Trophoblast cell (in vitro differentiated cells and primary cell): Measurements from ENCODE around the gene NAA80.

ENCODE experiments used
- DNase-seq, 2 donors: peaks; one replicate each; pipeline ENCODE4 v3.0.0-alpha.2; 2016
- H2AFZ ChIP-seq: 2 replicates; pipeline ENCODE4 v1.6.1; 2013; ENCODE audit warnings: low read length, moderate library complexity, mild to moderate bottlenecking; ENCODE audit not compliant: insufficient read depth, poor library complexity
- H2AK5ac ChIP-seq: 2 replicates; pipeline ENCODE4 v1.6.1; 2013; ENCODE audit warnings: mild to moderate bottlenecking, low read length
- H2BK120ac ChIP-seq: 2 replicates; pipeline ENCODE4 v1.6.1; 2013; ENCODE audit warnings: low read length, mild to moderate bottlenecking, moderate library complexity; ENCODE audit not compliant: insufficient read depth, poor library complexity
- H2BK12ac ChIP-seq: 2 replicates; pipeline ENCODE4 v1.6.1; 2013; ENCODE audit warnings: mild to moderate bottlenecking, low read length, moderate library complexity
- H2BK5ac ChIP-seq: 2 replicates; pipeline ENCODE4 v1.6.1; 2013; ENCODE audit warnings: low read length, low read depth, moderate library complexity, mild to moderate bottlenecking; ENCODE audit not compliant: poor library complexity
- H3K14ac ChIP-seq: 2 replicates; pipeline ENCODE4 v1.6.1; 2013; ENCODE audit warnings: mild to moderate bottlenecking, low read length
- H3K18ac ChIP-seq: 2 replicates; pipeline ENCODE4 v1.6.1; 2013; ENCODE audit warnings: mild to moderate bottlenecking, low read length
- H3K23ac ChIP-seq: 2 replicates; pipeline ENCODE4 v1.6.1; 2013; ENCODE audit warnings: low read length
- H3K27ac ChIP-seq: 2 replicates; pipeline ENCODE4 v1.5.1; 2013; ENCODE audit warnings: low read depth, mild to moderate bottlenecking, inconsistent platforms, low read length, moderate library complexity
- H3K27me3 ChIP-seq: 2 replicates; pipeline ENCODE4 v1.6.1; 2013; ENCODE audit warnings: inconsistent platforms, mild to moderate bottlenecking, low read length, moderate library complexity; ENCODE audit not compliant: insufficient read depth
- H3K36me3 ChIP-seq, 2 experiments: 1 replicate in 1 of 2; 2 replicates in 1 of 2; pipeline ENCODE4 v1.6.1; 2013; ENCODE audit warnings: low read length in 2 of 2, mild to moderate bottlenecking in 2 of 2, moderate library complexity in 1 of 2; ENCODE audit not compliant: insufficient read depth in 2 of 2, control insufficient read depth in 1 of 2
- H3K4ac ChIP-seq: 2 replicates; pipeline ENCODE4 v1.6.1; 2013; ENCODE audit warnings: low read depth, mild to moderate bottlenecking, low read length, moderate library complexity
- H3K4me1 ChIP-seq, 2 experiments: 1 replicate in 1 of 2; 2 replicates in 1 of 2; pipeline ENCODE4 v1.6.1; 2013; ENCODE audit warnings: low read length in 2 of 2, mild to moderate bottlenecking in 2 of 2, moderate library complexity in 1 of 2; ENCODE audit not compliant: insufficient read depth in 2 of 2, control insufficient read depth in 1 of 2
- H3K4me2 ChIP-seq: 2 replicates; pipeline ENCODE4 v1.6.1; 2013; ENCODE audit warnings: inconsistent platforms, mild to moderate bottlenecking, low read length, moderate library complexity
- H3K4me3 ChIP-seq: 2 replicates; pipeline ENCODE4 v1.5.1; 2013; ENCODE audit warnings: mild to moderate bottlenecking, low read depth, low read length, inconsistent platforms
- H3K79me1 ChIP-seq: one replicate; pipeline ENCODE4 v1.6.1; 2013; ENCODE audit warnings: low read length
- H3K79me2 ChIP-seq: 2 replicates; pipeline ENCODE4 v1.6.1; 2013; ENCODE audit warnings: low read length, mild to moderate bottlenecking; ENCODE audit not compliant: control insufficient read depth, insufficient read depth, poor library complexity
- H3K9ac ChIP-seq: 2 replicates; pipeline ENCODE4 v1.6.1; 2013; ENCODE audit warnings: mild to moderate bottlenecking, low read length
- H3K9me3 ChIP-seq: 2 replicates; pipeline ENCODE4 v1.6.1; 2013; ENCODE audit warnings: low read depth, mild to moderate bottlenecking, control low read depth, inconsistent platforms, low read length; ENCODE audit not compliant: insufficient read depth
- H4K12ac ChIP-seq: 2 replicates; pipeline ENCODE4 v1.6.1; 2013; ENCODE audit warnings: low read depth, mild to moderate bottlenecking, low read length, moderate library complexity
- H4K8ac ChIP-seq: 2 replicates; pipeline ENCODE4 v1.6.1; 2013; ENCODE audit warnings: low read depth, mild to moderate bottlenecking, low read length, moderate library complexity
- H4K91ac ChIP-seq: one replicate; pipeline ENCODE4 v1.6.1; 2013; ENCODE audit warnings: low read depth, mild to moderate bottlenecking, low read length, moderate library complexity
- WGBS: extraction: QIAGEN DNeasy Blood & Tissue Kit; methylation state at CpG from one replicate; pipeline ENCODE4 v1.1.7; 2013; ENCODE audit warnings: missing lambda C conversion rate; ENCODE audit not compliant: insufficient read length, insufficient coverage; ENCODE audit errors: extremely low coverage; 5-methylcytosine and 5-hydroxymethylcytosine counted together

The NAA80 gene

GRCh38 chr3:50340448-50341329 is 41.5 kb upstream of the NAA80 start, which contains the start of gene RASSF1:
TSS of gene RASSF1 (minus strand) at chr3:50340836. CDS start at chr3:50340805, 31 bp downstream.
- peaks cover 19 to 23% of the 10 kb centered on the region in 2 experiments for H3K4me1 ChIP-seq
- no peak for DNase-seq
- H3K36me3 ChIP-seq: peaks cover 0 to 2% of the 10 kb centered on the region in 2 experiments
- peaks cover 14% of the 10 kb centered on the region for H3K79me2 ChIP-seq
- no peak within 1 kb of the TSS for H2BK120ac ChIP-seq
- peak within 1 kb of the TSS; percentile 13 for H2AFZ ChIP-seq
- H4K12ac ChIP-seq: no peak within 1 kb of the TSS
- H3K14ac ChIP-seq: no peak within 1 kb of the TSS
- peak within 1 kb of the TSS; percentile 46 for H3K4me3 ChIP-seq
- H3K4me2 ChIP-seq: peak within 1 kb of the TSS; percentile 59
- H3K79me1 ChIP-seq: peaks cover 12% of the 10 kb centered on the region
- no peak within 1 kb of the TSS for H2AK5ac ChIP-seq
- no peak within 1 kb of the TSS for H2BK12ac ChIP-seq
- H3K23ac ChIP-seq: no peak within 1 kb of the TSS
- no peak within 1 kb of the TSS for H3K18ac ChIP-seq
- peaks cover 6% of the 10 kb centered on the region for H3K9me3 ChIP-seq
- H3K27me3 ChIP-seq: peaks cover 31% of the 10 kb centered on the region
- no peak within 1 kb of the TSS for H3K4ac ChIP-seq
- no CpG with 5 or more reads among the region's 85 CpGs for WGBS
- no peak within 1 kb of the TSS for H2BK5ac ChIP-seq
- no peak within 1 kb of the TSS for H4K8ac ChIP-seq
- H4K91ac ChIP-seq: no peak within 1 kb of the TSS
- H3K9ac ChIP-seq: no peak within 1 kb of the TSS
- H3K27ac ChIP-seq: no peak within 1 kb of the TSS

- H3K14ac ChIP-seq: no peak overlapping the region
- H2BK120ac ChIP-seq: no peak overlapping the region
- H2AK5ac ChIP-seq: no peak overlapping the region
- no CpG with 5 or more reads among the region's 9 CpGs for WGBS
- peaks cover 0 to 3% of the 10 kb centered on the region in 2 experiments for H3K36me3 ChIP-seq
- H3K18ac ChIP-seq: no peak overlapping the region
- no peak overlapping the region for H3K4me3 ChIP-seq
- H3K23ac ChIP-seq: no peak overlapping the region
- no peak overlapping the region for H3K27ac ChIP-seq
- H3K79me2 ChIP-seq: peaks cover 16% of the 10 kb centered on the region
- H4K12ac ChIP-seq: no peak overlapping the region
- no peak overlapping the region for H3K9ac ChIP-seq
- H3K79me1 ChIP-seq: peaks cover 12% of the 10 kb centered on the region
- no peak for DNase-seq
- peaks cover 6% of the 10 kb centered on the region for H3K9me3 ChIP-seq
- H3K27me3 ChIP-seq: peaks cover 29% of the 10 kb centered on the region
- H4K8ac ChIP-seq: no peak overlapping the region
- H3K4me2 ChIP-seq: no peak overlapping the region
- no peak overlapping the region for H2BK12ac ChIP-seq
- peaks cover 19 to 23% of the 10 kb centered on the region in 2 experiments for H3K4me1 ChIP-seq
- H2BK5ac ChIP-seq: no peak overlapping the region
- no peak overlapping the region for H3K4ac ChIP-seq
- no peak overlapping the region for H2AFZ ChIP-seq
- no peak overlapping the region for H4K91ac ChIP-seq
Observed at GRCh38 chr3:50340147-50340447, 40.9 kb upstream of the NAA80 start.

GRCh38 chr3:50339485-50340146 is 40.4 kb upstream of the NAA80 start:
- H3K23ac ChIP-seq: no peak overlapping the region
- H3K27me3 ChIP-seq: peaks cover 27% of the 10 kb centered on the region
- H3K4ac ChIP-seq: no peak overlapping the region
- no peak overlapping the region for H3K4me3 ChIP-seq
- H4K8ac ChIP-seq: no peak overlapping the region
- no peak overlapping the region for H2AFZ ChIP-seq
- H2BK12ac ChIP-seq: no peak overlapping the region
- H3K79me1 ChIP-seq: peaks cover 12% of the 10 kb centered on the region
- no peak overlapping the region for H3K18ac ChIP-seq
- no peak overlapping the region for H2AK5ac ChIP-seq
- H3K14ac ChIP-seq: no peak overlapping the region
- H3K36me3 ChIP-seq: peaks cover 0 to 5% of the 10 kb centered on the region in 2 experiments
- H4K91ac ChIP-seq: no peak overlapping the region
- DNase-seq: no peak
- peaks cover 6% of the 10 kb centered on the region for H3K9me3 ChIP-seq
- no peak overlapping the region for H2BK5ac ChIP-seq
- no peak overlapping the region for H4K12ac ChIP-seq
- no CpG with 5 or more reads among the region's 14 CpGs for WGBS
- no peak overlapping the region for H3K4me2 ChIP-seq
- H3K79me2 ChIP-seq: peaks cover 16% of the 10 kb centered on the region
- no peak overlapping the region for H3K27ac ChIP-seq
- no peak overlapping the region for H2BK120ac ChIP-seq
- no peak overlapping the region for H3K9ac ChIP-seq
- H3K4me1 ChIP-seq: peaks cover 19 to 23% of the 10 kb centered on the region in 2 experiments

- peaks cover 19% of the 10 kb centered on the region for H3K79me2 ChIP-seq
- peaks cover 6% of the 10 kb centered on the region for H3K9me3 ChIP-seq
- H3K14ac ChIP-seq: no peak overlapping the region
- DNase-seq: no peak
- no peak overlapping the region for H2BK120ac ChIP-seq
- WGBS: no CpG with 5 or more reads among the region's 5 CpGs
- H3K18ac ChIP-seq: no peak overlapping the region
- no peak overlapping the region for H3K4me3 ChIP-seq
- no peak overlapping the region for H2AK5ac ChIP-seq
- H3K4me1 ChIP-seq: peaks cover 20 to 23% of the 10 kb centered on the region in 2 experiments
- H3K4ac ChIP-seq: no peak overlapping the region
- no peak overlapping the region for H3K9ac ChIP-seq
- H4K12ac ChIP-seq: no peak overlapping the region
- H3K4me2 ChIP-seq: no peak overlapping the region
- peaks cover 12% of the 10 kb centered on the region for H3K79me1 ChIP-seq
- no peak overlapping the region for H4K8ac ChIP-seq
- H3K36me3 ChIP-seq: peaks cover 5 to 9% of the 10 kb centered on the region in 2 experiments
- H3K23ac ChIP-seq: no peak overlapping the region
- no peak overlapping the region for H2AFZ ChIP-seq
- H4K91ac ChIP-seq: no peak overlapping the region
- peaks cover 27% of the 10 kb centered on the region for H3K27me3 ChIP-seq
- H2BK12ac ChIP-seq: no peak overlapping the region
- no peak overlapping the region for H3K27ac ChIP-seq
- H2BK5ac ChIP-seq: no peak overlapping the region
Observed at GRCh38 chr3:50338965-50339364, 39.8 kb upstream of the NAA80 start.
